ENCODE results near the gene TSHZ2. TPM values are rescaled to one million over a fixed set of nuclear protein-coding genes. Genes with fewer than 3 reads are reported as not detected.

The TSHZ2 gene
- total and polyA plus RNA-seq, 2 donors (not counting 1 experiment from before 2014, with no cell fraction given): 1.00 to 5.7 TPM

GRCh38 chr20:53281557-53282117, 309.5 kb downstream of the TSHZ2 start:
- Histone ChIP-seq H3K9me3 (ENCODE audit: control extremely low read depth in 1 of 3, control insufficient read depth in 2 of 3, insufficient read depth in 1 of 3, low read length in 2 of 3) (no peaks in the 10 kb centered on the region), H3K27me3 (replicated peaks in 1 of 4; ENCODE audit: control extremely low read depth in 1 of 4, control insufficient read depth in 3 of 4, insufficient read depth in 4 of 4, low read length in 3 of 4) (peaks cover 0 to 3% (median 0%) of the 10 kb centered on the region in 4 experiments), H3K4me1 (ENCODE audit: control insufficient read depth in 2 of 2, insufficient read depth in 2 of 2, low read length in 2 of 2) (no peaks in the 10 kb centered on the region), H4K20me1 (ENCODE audit: control insufficient read depth, insufficient read depth, low read length, poor library complexity, severe bottlenecking) (no peaks in the 10 kb centered on the region), H2AFZ (ENCODE audit: insufficient read depth, low read depth, low read length, poor library complexity, severe bottlenecking) (no peak overlapping the region), H3K79me2 (ENCODE audit: control insufficient read depth, insufficient read depth, low read length) (no peaks in the 10 kb centered on the region), H3K27ac (ENCODE audit: low read length in 2 of 2) (no peak overlapping the region), H3K4me3 (ENCODE audit: control extremely low read depth in 1 of 5, extremely low read depth in 1 of 5, insufficient read depth in 1 of 5, low read depth in 2 of 5, low read length in 4 of 5) (no peak overlapping the region), H3K9ac (ENCODE audit: low read length) (no peak overlapping the region), H3K36me3 (replicated peaks in 1 of 2; ENCODE audit: control extremely low read depth in 1 of 2, control insufficient read depth in 1 of 2, extremely low read depth in 1 of 2, insufficient read depth in 2 of 2, low read length in 1 of 2) (no peaks in the 10 kb centered on the region), H3K4me2 (replicated peaks; ENCODE audit: low read depth, low read length, poor library complexity, severe bottlenecking) (no peak overlapping the region)
- CTCF ChIA-PET: no interaction called here
- POLR2A ChIA-PET: no interaction called here
- intact Hi-C loops (cut with micrococcal nuclease): no loop called here
- TF ChIP-seq EZH2 (IDR thresholded peaks at IDR 0.05; ENCODE audit: borderline replicate concordance, insufficient read depth, low read depth, low read length, poor library complexity, severe bottlenecking): no peak
- TF ChIP-seq CTCF (IDR thresholded peaks at IDR 0.05): no peak
- Mint-ChIP-seq H3K9me3 (ENCODE audit: insufficient read depth) (no peaks in the 10 kb centered on the region), H3K4me3 (no peak overlapping the region), H3K27ac (no peak overlapping the region), H3K4me1 (no peaks in the 10 kb centered on the region), H3K27me3 (peaks cover 8% of the 10 kb centered on the region)
- ATAC-seq (ENCODE audit: low read depth) (no peak), DNase-seq (no peak)
- 88% methylated on average over 1 of the region's 2 CpGs for WGBS (ENCODE audit: insufficient coverage)

- H3K4me3 ChIP-seq (ENCODE audit: control extremely low read depth in 1 of 5, extremely low read depth in 1 of 5, insufficient read depth in 1 of 5, low read depth in 2 of 5, low read length in 4 of 5): no peak overlapping the region
- H3K9me3 ChIP-seq (ENCODE audit: control extremely low read depth in 1 of 3, control insufficient read depth in 2 of 3, insufficient read depth in 1 of 3, low read length in 2 of 3): no peaks in the 10 kb centered on the region
- peaks cover 0 to 3% (median 0%) of the 10 kb centered on the region in 4 experiments for H3K27me3 ChIP-seq (replicated peaks in 1 of 4; ENCODE audit: control extremely low read depth in 1 of 4, control insufficient read depth in 3 of 4, insufficient read depth in 4 of 4, low read length in 3 of 4)
- ChIA-PET POLR2A (no interaction called here), CTCF (no interaction called here)
- H4K20me1 ChIP-seq (ENCODE audit: control insufficient read depth, insufficient read depth, low read length, poor library complexity, severe bottlenecking): no peaks in the 10 kb centered on the region
- H3K36me3 ChIP-seq (replicated peaks in 1 of 2; ENCODE audit: control extremely low read depth in 1 of 2, control insufficient read depth in 1 of 2, extremely low read depth in 1 of 2, insufficient read depth in 2 of 2, low read length in 1 of 2): no peaks in the 10 kb centered on the region
- TF ChIP-seq CTCF (IDR thresholded peaks at IDR 0.05) (no peak), EZH2 (IDR thresholded peaks at IDR 0.05; ENCODE audit: borderline replicate concordance, insufficient read depth, low read depth, low read length, poor library complexity, severe bottlenecking) (no peak)
- H2AFZ ChIP-seq (ENCODE audit: insufficient read depth, low read depth, low read length, poor library complexity, severe bottlenecking): no peak overlapping the region
- Mint-ChIP-seq H3K4me1 (no peaks in the 10 kb centered on the region), H3K9me3 (ENCODE audit: insufficient read depth) (no peaks in the 10 kb centered on the region), H3K27ac (no peak overlapping the region), H3K27me3 (peaks cover 11% of the 10 kb centered on the region), H3K4me3 (no peak overlapping the region)
- no peak overlapping the region for H3K4me2 ChIP-seq (replicated peaks; ENCODE audit: low read depth, low read length, poor library complexity, severe bottlenecking)
- intact Hi-C loops (cut with micrococcal nuclease): no loop called here
- no peak overlapping the region for H3K27ac ChIP-seq (ENCODE audit: low read length in 2 of 2)
- H3K79me2 ChIP-seq (ENCODE audit: control insufficient read depth, insufficient read depth, low read length): no peaks in the 10 kb centered on the region
- ATAC-seq (ENCODE audit: low read depth): no peak
- no peak for DNase-seq
- H3K9ac ChIP-seq (ENCODE audit: low read length): no peak overlapping the region
- no peaks in the 10 kb centered on the region for H3K4me1 ChIP-seq (ENCODE audit: control insufficient read depth in 2 of 2, insufficient read depth in 2 of 2, low read length in 2 of 2)
- WGBS (ENCODE audit: insufficient coverage): 82% methylated on average over 9 of the region's 11 CpGs
Measured at GRCh38 chr20:53282217-53282955, 310.2 kb downstream of the TSHZ2 start.
